ENCODE results near the gene LCN10.

DNA sequence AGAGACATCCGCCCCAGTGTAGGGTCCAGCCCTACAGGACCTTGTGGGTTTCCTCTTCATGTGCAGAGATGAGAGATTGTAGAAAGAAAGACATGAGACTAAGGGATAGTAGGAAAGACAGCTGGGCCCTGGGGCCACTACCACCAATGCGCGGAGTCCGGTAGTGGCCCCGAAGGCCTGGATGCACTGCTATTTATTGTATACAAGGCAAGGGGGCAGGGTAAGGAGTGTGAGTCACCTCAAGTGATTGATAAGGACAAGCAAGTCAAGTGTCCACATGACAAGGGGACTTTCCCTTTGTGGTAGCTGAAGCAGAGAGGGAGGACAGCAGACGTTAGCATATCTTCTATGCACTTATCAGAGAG is 42.2 kb upstream of the LCN10 start:
- TF ChIP-seq YY1 (IDR thresholded peaks at IDR 0.05; ENCODE audit: insufficient read depth, insufficient read length) = no peak
- no peak for TF ChIP-seq ZNF274 (IDR thresholded peaks at IDR 0.05; ENCODE audit: low read depth, low read length)

All from NT2/D1 (cell line).